ENCODE measurements around the gene D2HGDH.
"Not testable (repeated sequence)": the region's sequence is repeated elsewhere in the genome, so short reads cannot be mapped to it uniquely, and the experiment has no call there.

Gene D2HGDH

DNA sequence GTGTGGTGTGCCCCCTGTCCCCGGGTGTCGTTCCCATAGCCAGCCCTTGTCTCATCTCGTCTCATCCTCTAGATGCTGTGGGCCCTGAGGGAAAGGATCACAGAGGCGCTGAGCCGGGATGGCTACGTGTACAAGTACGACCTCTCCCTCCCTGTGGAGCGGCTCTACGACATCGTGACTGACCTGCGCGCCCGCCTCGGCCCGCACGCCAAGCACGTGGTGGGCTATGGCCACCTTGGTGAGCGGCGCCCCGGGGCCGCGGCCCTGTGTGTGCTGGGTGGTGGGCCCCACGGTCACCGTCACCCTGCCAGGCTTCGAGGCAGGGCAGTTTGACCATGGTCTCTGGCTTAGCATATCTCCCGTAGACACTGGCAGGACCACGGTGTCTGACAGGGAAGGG, 21.3 kb downstream of the D2HGDH start:
- TF ChIP-seq JUND (IDR thresholded peaks at IDR 0.05; ENCODE audit: low read depth): no peak
- DNase-seq (ENCODE audit: low read depth in 1 of 2, low spot score in 1 of 2): no peak

DNA sequence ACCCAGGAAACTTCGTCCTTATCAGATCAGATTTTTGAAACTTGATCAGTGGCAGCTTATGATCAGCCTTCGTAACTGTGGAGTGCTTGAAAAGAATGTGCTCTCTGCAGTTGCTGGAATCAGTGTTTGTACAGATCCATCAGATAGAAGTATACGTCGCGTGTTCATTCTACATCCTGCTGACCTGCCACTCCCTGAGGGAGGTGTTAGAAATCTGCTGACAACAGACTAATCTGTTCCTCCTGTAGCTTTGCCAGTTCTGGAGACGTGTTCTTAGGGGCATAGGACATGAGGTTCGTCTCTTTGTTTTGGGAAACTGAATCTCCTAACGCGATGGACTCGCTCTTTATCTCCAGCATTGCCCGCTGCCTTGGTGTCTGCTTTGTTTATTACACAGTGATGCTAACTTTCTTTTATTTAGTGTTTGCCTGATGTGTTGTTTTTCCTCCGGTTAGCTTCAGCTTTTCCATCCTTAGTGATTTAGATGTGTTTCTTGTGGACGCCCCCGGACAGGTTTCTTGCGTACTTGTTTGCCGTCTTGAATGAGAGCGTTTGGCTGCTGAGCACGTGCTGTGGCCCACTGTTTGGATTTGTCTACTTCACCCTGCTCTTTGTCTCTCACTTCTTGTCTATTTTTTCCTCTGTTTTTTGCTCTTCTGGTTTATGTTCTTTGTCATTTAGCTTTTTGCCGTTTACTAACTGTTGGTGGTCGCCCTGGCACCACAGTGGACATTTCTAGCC, 24.8 kb downstream of the D2HGDH start:
- in situ Hi-C loops (cut with HindIII; ENCODE audit: low pct_unique_long_range_greater_than_20kb, low sequenced_read_pairs): no loop called here
- no peak for TF ChIP-seq JUND (IDR thresholded peaks at IDR 0.05; ENCODE audit: low read depth)
- no peak for DNase-seq (ENCODE audit: low read depth in 1 of 2, low spot score in 1 of 2)

More for the DNA sequence above, 21.3 kb downstream of the D2HGDH start:
- in situ Hi-C loops (cut with HindIII; ENCODE audit: low pct_unique_long_range_greater_than_20kb, low sequenced_read_pairs): no loop called here

DNA sequence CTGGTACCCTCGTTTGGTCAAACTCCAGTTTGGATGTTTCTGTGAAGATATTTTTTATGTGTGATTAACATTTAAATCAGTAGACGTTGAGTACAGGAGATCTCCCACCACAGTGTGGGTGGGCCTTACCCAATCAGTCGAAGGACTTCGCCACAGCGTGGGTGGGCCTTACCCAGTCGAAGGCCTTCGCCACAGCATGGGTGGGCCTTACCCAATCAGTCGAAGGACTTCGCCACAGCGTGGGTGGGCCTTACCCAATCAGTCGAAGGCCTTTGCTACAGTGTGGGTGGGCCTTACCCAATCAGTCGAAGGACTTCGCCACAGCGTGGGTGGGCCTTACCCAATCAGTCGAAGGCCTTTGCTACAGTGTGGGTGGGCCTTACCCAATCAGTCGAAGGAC, 25.5 kb downstream of the D2HGDH start:
- in situ Hi-C loops (cut with HindIII; ENCODE audit: low pct_unique_long_range_greater_than_20kb, low sequenced_read_pairs); DNase-seq (ENCODE audit: low read depth in 1 of 2, low spot score in 1 of 2): not testable (repeated sequence)

DNA sequence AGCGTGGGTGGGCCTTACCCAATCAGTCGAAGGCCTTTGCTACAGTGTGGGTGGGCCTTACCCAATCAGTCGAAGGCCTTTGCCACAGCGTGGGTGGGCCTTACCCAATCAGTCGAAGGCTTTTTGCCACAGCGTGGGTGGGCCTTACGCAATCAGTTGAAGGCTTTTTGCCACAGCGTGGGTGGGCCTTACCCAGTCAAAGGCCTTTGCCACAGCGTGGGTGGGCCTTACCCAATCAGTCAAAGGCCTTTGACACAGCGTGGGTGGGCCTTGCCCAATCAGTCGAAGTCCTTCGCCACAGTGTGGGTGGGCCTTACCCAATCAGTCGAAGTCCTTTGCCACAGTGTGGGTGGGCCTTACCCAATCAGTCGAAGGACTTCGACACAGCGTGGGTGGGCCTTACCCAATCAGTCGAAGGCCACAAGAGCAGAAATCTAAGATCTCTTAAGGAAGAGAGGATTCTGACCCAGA, 25.9 kb downstream of the D2HGDH start:
- in situ Hi-C loops (cut with HindIII; ENCODE audit: low pct_unique_long_range_greater_than_20kb, low sequenced_read_pairs): no loop called here
- no peak for DNase-seq (ENCODE audit: low read depth in 1 of 2, low spot score in 1 of 2)
- TF ChIP-seq JUND (IDR thresholded peaks at IDR 0.05; ENCODE audit: low read depth): no peak

DNA sequence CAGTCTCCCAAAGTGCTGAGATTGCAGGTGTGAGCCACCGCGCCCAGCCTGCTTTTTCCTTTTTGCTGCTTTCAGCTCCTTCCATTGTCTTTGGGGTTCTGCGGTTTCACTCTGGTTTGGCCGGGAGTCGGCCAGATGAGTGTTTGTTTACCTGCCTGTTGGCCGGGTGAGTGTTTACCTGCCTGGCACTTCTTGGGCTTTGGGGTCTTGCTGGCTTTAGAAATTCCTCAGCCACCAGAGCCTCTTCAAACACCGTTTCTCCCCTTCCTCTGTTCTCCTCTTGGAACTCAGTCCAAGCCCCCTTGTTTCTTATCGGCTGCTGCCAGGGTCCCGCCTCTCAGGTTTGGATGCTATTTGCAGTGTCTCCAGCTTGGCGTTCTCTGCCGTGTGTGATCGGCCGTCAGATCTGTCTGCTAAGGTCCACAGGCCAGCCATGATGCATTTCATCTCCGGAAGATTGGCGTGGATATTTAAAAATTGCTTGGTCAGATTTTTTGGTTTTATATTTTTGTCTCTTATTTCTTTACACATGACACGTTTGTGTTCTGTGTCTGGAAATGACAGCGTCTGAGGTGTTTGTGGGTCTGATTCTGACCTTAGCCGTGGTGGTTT, 28.0 kb downstream of the D2HGDH start:
- in situ Hi-C loops (cut with HindIII; ENCODE audit: low pct_unique_long_range_greater_than_20kb, low sequenced_read_pairs): no loop called here
- DNase-seq (ENCODE audit: low read depth in 1 of 2, low spot score in 1 of 2): peak in 1 of 2 experiments; percentile 74

DNA sequence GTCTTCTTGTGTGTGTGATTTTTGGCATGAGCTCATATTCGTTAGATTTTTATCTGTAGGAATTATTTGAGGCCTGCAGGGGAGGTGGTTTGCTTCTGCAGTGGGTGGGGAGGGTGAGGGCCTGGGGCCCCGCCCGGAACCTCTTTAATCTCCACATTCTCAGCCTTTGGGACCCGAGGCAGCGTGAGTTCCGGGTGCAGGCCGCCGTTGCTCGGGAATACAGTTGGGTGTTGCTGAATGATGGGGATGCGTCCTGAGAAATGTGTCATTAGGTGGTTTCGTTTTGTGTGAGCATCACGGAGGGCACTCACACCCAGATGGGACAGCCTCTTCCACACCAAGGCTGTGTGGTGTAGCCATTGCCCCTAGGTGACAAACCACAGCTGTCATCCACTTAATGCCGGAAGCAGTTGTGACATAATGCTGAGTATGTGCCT, 28.5 kb downstream of the D2HGDH start:
- DNase-seq (ENCODE audit: low read depth in 1 of 2, low spot score in 1 of 2): peak in 1 of 2 experiments; percentile 68
- TF ChIP-seq JUND (IDR thresholded peaks at IDR 0.05; ENCODE audit: low read depth): no peak
- in situ Hi-C loops (cut with HindIII; ENCODE audit: low pct_unique_long_range_greater_than_20kb, low sequenced_read_pairs): no loop called here

More for the DNA sequence above, 28.0 kb downstream of the D2HGDH start:
- no peak for TF ChIP-seq JUND (IDR thresholded peaks at IDR 0.05; ENCODE audit: low read depth)

DNA sequence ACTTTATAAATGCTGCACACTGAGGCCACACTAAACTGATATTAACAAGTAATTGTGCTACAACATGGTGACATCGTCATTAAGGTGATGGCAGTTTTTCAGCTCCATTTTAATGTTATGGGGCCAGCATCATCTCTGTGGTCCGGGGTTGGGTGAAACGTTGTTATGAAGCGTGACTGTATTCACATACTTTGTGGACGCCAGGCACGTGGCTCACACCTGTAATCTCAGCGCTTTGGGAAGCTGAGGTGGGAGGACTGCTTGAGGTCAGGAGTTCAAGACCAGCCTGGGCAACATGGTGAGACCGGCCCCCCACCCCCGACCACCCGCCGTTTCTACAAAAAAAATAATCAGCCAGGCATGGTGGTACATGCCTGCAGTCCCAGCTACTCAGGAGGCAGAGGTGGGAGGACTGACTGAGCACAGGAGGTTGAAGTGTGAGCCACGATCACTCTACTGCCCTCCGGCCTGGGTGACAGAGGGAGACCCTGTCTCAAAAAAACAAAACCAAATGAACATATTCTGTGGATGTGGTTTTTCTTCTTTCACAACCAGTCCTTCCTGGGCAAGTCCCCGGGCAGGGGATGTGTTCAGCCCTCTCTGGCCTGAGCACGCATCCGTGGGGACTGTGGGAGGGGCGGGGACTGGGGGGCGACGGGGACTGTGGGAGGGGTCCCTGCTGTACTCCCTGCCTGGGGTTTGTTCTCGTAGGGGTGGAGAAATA, 29.3 kb downstream of the D2HGDH start:
- no peak for TF ChIP-seq JUND (IDR thresholded peaks at IDR 0.05; ENCODE audit: low read depth)
- in situ Hi-C loops (cut with HindIII; ENCODE audit: low pct_unique_long_range_greater_than_20kb, low sequenced_read_pairs): no loop called here
- no peak for DNase-seq (ENCODE audit: low read depth in 1 of 2, low spot score in 1 of 2)

DNA sequence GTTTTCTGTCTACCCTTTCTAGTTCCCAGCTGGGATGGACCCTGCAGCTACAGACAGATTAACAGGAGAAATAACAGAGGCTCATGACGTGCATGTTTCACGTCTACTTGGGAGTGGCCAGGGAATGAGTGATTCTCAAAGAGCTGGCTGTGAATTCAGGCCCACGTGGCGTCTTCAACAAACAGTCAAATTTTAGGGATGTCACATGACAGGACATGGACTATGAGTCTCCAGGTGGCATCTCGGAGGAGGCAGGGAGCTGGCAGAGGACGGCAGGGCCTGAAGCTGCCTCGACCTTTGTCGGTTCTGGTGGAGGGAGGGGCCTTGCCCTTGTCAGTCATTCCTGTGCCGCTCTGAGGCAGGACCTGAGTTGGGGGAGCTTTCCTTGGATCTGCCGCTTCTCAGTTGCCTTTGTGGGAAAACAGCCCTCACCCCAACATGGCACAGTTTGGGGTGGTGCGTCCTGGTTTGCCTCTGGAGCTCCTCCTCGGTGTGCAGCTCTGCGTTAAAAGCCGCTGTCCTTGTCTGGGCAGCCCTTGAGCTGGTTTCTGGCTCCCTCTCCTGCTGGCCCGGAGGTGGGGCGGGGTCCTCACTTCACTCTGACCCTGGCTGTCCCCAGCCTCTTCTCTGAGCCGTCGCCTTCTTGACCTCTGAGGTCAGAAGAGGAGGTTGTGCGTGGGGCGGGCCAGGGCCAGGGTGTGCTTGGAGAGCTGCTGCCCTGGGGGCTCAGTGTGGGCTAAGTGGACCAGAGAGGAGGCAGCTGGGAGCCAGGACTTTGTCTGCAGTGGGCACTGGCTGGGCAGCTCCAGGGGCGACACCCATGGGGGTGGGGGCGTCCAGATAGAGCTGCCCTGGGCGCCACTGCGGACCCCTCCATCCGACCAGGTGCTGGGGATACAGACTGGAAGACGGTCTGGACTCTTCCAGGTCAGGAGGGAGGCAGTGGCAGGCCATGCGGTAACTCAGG, 30.1 kb downstream of the D2HGDH start:
- no peak for TF ChIP-seq JUND (IDR thresholded peaks at IDR 0.05; ENCODE audit: low read depth)
- DNase-seq (ENCODE audit: low read depth in 1 of 2, low spot score in 1 of 2): no peak
- in situ Hi-C loops (cut with HindIII; ENCODE audit: low pct_unique_long_range_greater_than_20kb, low sequenced_read_pairs): no loop called here

DNA sequence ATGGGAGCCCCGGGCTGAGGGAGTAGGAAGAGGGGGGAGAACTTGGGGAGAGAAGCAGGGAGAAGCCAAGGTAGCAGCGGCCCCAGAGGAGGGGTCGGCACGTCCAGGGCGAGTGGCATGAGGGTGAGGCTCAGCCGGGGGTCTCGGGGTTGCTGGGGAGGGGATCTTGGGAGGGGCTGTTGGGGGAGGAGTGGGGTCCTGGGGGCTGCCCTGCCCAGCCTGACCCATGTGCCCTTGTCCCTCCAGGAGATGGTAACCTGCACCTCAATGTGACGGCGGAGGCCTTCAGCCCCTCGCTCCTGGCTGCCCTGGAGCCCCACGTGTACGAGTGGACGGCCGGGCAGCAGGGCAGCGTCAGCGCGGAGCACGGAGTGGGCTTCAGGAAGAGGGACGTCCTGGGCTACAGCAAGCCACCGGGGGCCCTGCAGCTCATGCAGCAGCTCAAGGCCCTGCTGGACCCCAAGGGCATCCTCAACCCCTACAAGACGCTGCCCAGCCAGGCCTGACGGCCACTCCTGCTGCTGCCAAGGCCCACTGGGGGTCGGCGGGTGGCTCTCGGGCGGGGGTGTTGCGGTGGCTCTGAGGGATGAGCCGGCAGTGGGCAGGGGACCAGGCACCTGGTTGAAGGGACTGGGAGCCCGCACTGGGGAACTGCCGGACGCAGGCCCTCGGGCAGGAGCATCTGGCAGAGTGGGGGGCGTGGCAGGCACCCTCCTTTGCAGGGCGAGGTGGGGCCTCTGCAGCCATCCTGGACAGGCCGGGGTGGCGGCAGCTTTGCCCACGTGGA, 33.2 kb downstream of the D2HGDH start:
- TF ChIP-seq JUND (IDR thresholded peaks at IDR 0.05; ENCODE audit: low read depth): no peak
- in situ Hi-C loops (cut with HindIII; ENCODE audit: low pct_unique_long_range_greater_than_20kb, low sequenced_read_pairs): no loop called here
- no peak for DNase-seq (ENCODE audit: low read depth in 1 of 2, low spot score in 1 of 2)

DNA sequence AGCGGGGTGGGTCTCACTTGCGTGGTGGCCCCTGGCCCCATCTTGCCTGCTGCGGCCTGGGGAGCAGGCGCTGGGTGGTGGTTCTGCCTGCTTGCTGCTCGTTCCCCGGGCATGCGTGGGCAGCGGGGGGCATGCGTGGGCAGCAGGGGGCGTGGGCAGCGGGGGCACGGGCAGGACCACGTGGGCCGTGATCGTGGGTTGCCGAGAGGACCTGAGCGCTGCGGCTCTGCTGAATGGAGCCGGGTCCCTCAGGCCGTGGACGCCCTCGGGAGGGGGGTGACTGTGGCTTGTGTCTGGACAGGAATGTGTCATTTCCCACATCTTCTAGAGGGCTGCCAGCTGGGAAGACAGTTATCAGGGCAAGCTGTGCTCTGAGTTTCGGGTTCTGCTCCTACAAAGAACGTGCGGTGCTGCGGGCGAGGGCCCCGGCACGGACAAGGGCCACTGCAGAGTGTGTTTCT, 33.9 kb downstream of the D2HGDH start:
- in situ Hi-C loops (cut with HindIII; ENCODE audit: low pct_unique_long_range_greater_than_20kb, low sequenced_read_pairs): no loop called here

DNA sequence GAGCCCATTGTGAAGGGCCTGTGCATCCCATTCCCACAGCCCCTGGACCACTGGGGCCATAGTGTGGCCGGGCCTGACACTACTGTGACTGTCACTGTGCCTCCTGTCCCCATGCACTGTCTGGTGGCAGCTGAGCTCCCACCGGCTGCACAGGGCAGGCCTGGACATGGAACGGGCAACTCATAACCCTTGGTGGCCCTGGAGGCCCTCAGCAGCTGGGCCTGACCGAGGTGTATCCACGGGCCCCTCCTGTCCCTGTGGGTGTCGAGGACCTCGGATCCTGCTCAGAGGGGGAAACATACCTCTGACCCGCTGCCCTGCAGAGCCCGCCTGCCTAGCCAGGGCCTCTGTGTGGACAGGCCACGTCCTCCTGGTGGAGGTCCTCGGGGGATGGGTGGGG, 34.4 kb downstream of the D2HGDH start:
- in situ Hi-C loops (cut with HindIII; ENCODE audit: low pct_unique_long_range_greater_than_20kb, low sequenced_read_pairs): no loop called here
- no peak for DNase-seq (ENCODE audit: low read depth in 1 of 2, low spot score in 1 of 2)
- TF ChIP-seq JUND (IDR thresholded peaks at IDR 0.05; ENCODE audit: low read depth): no peak

More for the DNA sequence above, 33.9 kb downstream of the D2HGDH start:
- TF ChIP-seq JUND (IDR thresholded peaks at IDR 0.05; ENCODE audit: low read depth): no peak
- DNase-seq (ENCODE audit: low read depth in 1 of 2, low spot score in 1 of 2): no peak

Data from T47D (cell line).